Stimulated activated CD8-positive, alpha-beta memory T cell treated with anti-CD3 and anti-CD28 coated beads, Interleukin-7, amount 100 ng/mL, for 48 hours (primary cell): ENCODE measurements around the gene TACSTD2.
"Not testable (repeated sequence)": the region's sequence is repeated elsewhere in the genome, so short reads cannot be mapped to it uniquely, and the experiment has no call there.

Experiments
- DNase-seq, 2 donors: peaks; one replicate each; pipeline ENCODE4 v3.0.0-alpha.2; 2020; ENCODE audit warnings: low read depth in 1 of 2; ENCODE audit errors: extremely low read depth in 1 of 2

TACSTD2 gene

GRCh38 chr1:58568271-58568860 lies 8.7 kb downstream of the TACSTD2 start:
- DNase-seq, result no peak

DNA sequence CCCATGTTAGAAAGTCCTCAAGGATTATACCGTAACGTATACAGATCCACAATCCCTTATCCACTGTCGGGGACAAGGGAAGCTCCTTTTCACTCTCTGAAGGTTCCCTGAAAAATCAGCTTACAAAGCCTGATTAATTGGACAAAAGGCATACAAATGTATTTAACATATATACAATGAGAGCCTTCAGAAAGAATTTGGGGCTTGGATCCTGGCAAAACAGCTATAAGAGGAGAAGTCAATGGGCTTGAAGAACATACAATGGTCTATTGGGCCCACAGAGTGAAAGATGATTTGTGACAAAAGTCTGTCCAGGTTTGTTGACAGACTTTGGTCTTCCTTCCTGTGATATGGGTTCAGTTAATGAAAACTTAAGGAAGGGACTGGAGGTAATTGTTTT lies 10.7 kb downstream of the TACSTD2 start:
- DNase-seq, result no peak

DNA sequence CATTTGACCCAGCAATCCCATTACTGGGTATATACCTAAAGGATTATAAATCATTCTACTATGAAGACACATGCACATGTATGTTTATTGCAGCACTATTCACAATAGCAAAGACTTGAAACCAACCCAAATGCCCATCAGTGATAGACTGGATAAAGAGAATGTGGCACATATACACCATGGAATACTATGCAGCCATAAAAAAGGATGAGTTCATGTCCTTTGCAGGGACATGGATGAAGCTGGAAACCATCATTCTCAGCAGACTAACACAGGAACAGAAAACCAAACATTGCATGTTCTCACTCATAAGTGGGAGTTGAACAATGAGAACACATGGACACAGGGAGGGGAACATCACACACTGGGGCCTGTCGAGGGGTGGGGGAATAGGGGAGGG lies 13.3 kb downstream of the TACSTD2 start:
- not testable (repeated sequence) for DNase-seq

DNA sequence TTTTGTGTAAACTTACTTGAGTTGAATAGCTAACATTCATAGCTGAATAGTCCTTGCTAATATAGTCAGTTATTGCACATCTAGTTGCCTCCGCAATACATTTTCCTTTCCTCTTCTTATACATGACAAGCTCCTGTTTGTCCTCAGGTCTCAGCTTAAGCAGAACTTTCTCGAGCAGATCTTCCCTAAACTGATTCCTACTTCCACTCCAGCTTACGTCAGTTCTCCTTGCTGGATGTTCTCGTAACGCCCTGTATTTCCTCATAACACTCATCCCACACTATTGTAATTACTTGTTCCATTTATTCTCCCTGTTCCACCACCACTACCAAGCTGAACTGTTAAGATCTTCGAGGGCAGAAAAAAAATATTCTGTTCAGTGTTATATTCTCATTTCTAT lies 15.4 kb downstream of the TACSTD2 start:
- no peak for DNase-seq

DNA sequence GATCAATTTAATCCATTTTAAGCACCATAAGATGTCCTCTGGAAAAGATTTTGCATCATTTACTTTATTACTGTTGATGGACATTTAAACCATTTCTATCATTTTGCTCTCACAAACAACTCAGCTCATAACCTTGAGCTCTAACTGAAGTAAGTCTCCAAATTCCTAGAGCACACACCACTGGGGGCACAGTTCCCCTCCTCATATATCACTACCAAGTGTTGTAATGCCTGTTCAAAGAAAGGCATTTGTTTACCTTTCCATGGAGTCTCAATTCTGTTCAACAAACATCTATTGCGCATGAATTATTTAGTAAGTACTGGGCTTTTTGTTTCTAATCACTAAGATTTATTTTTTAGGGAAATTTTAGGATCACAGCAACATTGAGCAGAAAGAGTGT lies 21.7 kb downstream of the TACSTD2 start:
- no peak for DNase-seq

- no peak for DNase-seq
Measured at GRCh38 chr1:58551186-58552140, 25.6 kb downstream of the TACSTD2 start.

DNA sequence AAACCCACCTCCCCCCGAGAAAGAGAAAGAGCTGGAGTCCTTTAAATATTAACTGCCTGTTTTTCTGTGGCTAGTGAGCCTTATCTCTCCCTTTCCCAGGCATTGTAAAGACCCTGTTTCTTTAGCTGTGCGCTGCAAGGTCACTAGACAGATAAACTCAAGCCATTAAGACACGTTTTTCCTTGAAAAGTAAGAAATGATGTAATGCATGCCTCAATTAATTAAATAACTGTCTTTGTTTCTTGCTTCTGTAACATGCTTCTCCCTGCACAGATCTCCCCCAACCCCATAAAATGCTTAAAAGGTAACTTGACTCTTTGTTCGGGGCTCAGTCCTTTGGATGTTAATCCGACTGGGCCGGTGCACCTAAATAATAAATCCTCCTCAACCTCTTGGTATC lies 27.8 kb downstream of the TACSTD2 start:
- not testable (repeated sequence) for DNase-seq

DNA sequence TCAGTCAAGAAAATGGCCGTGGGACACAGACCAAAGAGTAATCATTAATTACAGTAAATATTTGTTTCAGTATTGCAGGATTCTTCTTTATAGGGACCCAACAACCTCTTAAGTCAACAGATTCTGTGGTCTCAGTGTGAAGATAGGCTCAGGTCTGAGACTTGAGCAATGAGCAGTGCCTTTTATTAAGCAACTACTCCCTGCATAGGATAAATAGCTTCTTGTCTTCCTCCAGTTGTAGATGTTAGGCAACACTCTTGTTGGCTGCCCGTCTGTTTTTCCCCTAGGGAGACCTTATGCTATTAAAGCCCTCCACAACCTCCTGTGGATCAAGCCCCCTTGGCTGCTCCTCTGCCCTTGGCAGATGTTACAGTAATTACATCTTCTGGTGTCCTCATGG lies 28.7 kb downstream of the TACSTD2 start:
- no peak for DNase-seq

GRCh38 chr1:58546520-58547308 lies 30.3 kb downstream of the TACSTD2 start, which contains the start of gene OMA1:
Gene OMA1, minus strand, starts transcription at chr1:58546726. Its CDS starts 7,432 bp downstream, at chr1:58539294.
- DNase-seq, result peak; percentile 95 to 97

DNA sequence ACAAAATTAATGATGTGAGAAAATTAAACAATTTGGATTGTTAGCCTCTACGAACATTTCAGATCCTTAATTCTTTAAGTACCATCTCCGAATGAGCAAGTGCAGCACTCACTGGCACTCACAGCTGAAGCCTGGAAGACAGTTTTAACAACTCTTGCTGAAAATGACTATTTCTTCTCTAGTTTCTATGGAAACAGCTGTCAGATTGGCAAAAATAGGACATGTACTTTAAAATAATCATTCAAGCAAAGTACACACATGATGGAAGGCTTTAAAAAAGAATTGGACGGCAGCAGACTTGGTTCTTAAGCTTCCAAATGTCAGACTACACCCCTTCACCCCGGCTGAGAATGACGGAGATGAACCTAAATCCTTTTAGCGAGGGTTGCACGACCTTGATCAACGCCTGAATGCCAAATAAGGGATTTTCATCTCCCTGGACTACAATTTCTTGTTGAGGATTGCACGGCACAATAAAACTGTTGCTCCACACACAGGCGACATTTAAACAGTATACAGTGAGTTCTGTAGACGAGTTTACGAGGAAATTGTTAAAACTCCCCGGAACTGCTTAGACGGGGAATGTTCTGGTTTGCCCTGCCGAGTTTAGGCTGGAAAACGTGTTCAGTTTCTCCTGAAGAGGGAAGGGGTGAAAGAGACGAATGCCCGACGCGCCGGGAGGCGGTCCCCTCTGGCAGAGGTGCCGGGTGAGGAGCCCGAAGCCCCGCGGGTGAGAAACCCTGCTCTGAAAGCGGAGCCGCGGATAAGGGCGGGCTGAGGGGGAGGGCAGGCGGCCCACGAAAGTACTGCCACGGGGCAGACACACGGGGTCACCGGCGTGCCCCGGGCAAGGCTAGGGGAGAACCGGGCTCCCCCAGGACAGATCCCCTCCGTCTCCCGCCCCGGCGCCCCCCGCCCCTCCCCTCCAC lies 31.2 kb downstream of the TACSTD2 start:
- DNase-seq, result peak; percentile 40 to 56

DNA sequence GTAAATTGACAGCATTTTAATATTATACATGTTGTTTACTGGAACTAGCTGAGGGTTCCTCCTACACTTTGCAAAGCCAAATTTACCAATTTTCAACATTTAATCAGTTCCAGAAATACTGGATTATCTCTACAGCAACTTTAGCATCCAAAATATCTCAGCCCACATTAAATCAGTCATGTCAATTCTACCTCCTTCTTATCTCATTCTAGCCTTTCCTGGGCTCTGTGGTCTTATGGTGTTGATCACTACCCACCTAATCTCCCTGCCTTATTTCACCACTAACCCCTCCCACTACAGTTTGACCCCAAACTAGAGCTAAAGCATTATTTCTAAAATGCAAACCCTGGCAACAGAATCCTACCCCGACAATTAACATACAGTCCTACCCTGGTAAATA lies 33.8 kb downstream of the TACSTD2 start:
- DNase-seq, result no peak

- DNase-seq, result no peak
Measured at GRCh38 chr1:58539553-58539952, 37.5 kb downstream of the TACSTD2 start.

DNA sequence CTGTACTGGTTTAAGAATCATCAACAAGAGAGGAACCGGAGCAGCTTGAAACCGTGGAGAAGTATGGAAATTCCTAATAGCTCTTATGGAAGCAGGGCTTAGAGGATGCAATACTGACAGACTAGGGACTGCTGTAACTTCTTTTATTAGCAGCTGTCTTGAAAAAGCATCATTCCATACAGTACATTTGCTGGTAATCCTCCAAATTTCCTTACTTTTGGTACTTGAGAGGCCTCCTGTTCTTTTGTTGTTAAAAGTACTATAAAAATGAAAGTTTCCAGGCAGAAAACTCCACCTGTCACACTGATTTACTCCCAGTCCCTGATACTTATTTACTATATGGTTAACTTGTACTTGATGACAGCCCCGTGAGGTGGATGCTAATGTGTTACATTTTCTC lies 38.2 kb downstream of the TACSTD2 start:
- no peak for DNase-seq

- not testable (repeated sequence) for DNase-seq
Measured at GRCh38 chr1:58531842-58532241, 45.2 kb downstream of the TACSTD2 start.

- no peak for DNase-seq
Measured at GRCh38 chr1:58529284-58529683, 47.8 kb downstream of the TACSTD2 start.

DNA sequence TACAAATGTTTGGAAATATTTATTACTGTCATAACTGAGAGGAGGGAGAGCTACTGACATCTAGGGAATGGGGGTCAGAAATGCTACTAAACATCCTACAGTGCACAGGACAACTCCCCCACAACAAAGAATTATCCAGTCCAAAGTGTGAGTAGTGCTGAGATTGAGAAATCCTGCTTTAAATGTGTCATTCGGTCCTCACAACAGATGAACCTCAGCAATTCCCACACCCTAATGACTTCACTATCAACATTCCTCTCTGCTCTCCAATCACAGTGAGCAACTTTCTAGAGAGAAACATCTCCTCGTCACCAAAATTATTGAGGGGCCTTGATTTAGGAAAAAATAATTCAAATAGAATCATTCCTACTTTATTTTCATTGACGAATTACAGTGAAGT lies 48.5 kb downstream of the TACSTD2 start:
- no peak for DNase-seq
